Measurements from ENCODE around the gene KRT15.
A peak's percentile ranks its signal among the peaks of the same experiment; 100 is the strongest.

Gene KRT15

DNA sequence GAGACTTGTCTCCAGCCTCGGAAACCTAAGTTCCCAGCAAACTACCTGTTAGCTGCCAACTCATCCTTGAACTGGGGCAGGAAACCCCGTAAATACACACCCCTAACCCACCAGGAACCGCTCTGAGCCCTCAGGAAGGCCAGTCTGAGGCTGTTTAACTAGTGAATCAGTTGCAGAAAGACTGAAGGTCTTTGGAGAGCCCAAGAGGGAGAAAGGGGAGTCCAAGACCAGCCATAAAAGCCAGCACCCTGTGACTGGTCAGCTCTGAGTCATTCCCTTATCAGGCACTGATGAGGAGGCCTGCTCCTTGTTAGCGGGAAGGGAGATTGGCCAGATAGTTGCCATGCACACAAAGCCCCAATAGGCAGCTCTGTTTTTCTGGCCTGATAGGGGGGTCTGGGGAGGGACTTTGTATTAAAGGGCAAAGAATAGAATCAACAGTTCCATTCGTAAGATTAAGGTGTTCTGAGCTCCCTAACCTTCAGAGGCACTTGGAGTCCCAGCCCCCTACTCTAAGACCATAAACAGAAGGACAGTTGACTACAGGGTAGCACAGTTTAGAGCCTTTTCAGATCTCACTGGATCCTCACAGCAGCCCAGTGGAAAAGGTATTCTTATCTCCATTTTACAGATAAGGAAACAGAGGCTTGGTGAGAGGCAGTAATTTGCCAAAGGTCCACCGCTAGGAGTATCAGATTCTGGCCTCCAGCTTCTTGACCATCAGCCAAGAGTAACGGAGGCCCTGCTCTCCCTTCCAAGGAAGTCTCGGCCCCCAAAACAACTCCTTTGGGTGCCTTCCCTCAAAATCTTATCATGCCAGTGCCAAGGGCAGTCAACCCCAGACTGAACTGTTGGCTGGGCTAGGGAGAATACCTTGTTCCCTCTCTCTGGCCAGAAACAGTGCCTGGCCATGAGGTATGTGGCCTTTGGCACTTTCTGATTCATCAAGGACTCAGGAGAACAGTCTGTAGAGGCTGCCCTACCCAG lies 11.7 kb upstream of the KRT15 start:
- ChIA-PET POLR2A (ENCODE audit: low non-redundant PET) (no interaction called here), CTCF (interaction anchor here (0.6 to 1.3 kb wide), 3 partner anchors 18 to 281 kb away, joined by 3 to 8 read pairs (median 4); no protein-coding TSS in a partner anchor)
- peak; percentile 51 for DNase-seq (ENCODE audit: low spot score)
- TF ChIP-seq, protein P1, sequence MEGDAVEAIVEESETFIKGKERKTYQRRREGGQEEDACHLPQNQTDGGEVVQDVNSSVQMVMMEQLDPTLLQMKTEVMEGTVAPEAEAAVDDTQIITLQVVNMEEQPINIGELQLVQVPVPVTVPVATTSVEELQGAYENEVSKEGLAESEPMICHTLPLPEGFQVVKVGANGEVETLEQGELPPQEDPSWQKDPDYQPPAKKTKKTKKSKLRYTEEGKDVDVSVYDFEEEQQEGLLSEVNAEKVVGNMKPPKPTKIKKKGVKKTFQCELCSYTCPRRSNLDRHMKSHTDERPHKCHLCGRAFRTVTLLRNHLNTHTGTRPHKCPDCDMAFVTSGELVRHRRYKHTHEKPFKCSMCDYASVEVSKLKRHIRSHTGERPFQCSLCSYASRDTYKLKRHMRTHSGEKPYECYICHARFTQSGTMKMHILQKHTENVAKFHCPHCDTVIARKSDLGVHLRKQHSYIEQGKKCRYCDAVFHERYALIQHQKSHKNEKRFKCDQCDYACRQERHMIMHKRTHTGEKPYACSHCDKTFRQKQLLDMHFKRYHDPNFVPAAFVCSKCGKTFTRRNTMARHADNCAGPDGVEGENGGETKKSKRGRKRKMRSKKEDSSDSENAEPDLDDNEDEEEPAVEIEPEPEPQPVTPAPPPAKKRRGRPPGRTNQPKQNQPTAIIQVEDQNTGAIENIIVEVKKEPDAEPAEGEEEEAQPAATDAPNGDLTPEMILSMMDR (conservative IDR thresholded peaks at IDR 0.05; ENCODE audit: low read depth): no peak
- peak overlapping the region; percentile 32; the same call in 1 of the 2 replicates for H3K27ac ChIP-seq

GRCh38 chr17:41529491-41529915 lies 10.8 kb upstream of the KRT15 start:
- DNase-seq (ENCODE audit: low spot score): no peak
- ChIA-PET POLR2A (ENCODE audit: low non-redundant PET) (interaction anchor here (0.9 kb wide), 1 partner anchor 9 kb away, joined by 3 read pairs; no protein-coding TSS in a partner anchor), CTCF (interaction anchor here (0.6 to 1.3 kb wide), 2 partner anchors 19 to 687 kb away, joined by 3 to 8 read pairs; no protein-coding TSS in a partner anchor)
- H3K27ac ChIP-seq: peak overlapping the region; percentile 32
- TF ChIP-seq, protein P1 (conservative IDR thresholded peaks at IDR 0.05; ENCODE audit: low read depth): no peak

DNA sequence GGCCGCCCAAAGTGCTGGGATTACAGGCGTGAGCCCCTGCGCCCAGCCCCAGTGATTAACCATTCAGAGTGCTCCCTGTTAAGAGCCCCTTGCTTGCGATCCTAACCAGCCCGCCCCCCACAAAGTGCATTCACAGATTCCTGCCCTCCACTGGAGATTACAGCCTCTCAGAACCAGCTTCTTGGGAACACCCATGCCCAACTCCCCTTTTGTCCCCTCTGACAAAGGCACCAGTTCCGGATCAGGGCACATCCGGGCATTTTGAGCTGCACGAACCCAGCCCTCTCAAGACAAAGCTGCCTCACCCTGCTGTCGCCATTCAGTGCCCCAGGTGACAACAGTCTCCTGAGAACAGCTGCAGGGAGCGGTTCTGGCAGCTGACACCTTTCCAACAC lies 10.3 kb upstream of the KRT15 start:
- TF ChIP-seq, protein P1 (conservative IDR thresholded peaks at IDR 0.05; ENCODE audit: low read depth): no peak
- CTCF ChIA-PET: interaction anchor here (0.6 to 1.3 kb wide), 3 partner anchors 11 to 686 kb away, joined by 3 to 8 read pairs (median 3); partner anchors contain the start of gene KRT15
- POLR2A ChIA-PET (ENCODE audit: low non-redundant PET): interaction anchor here (0.9 kb wide), 1 partner anchor 9 kb away, joined by 3 read pairs; no protein-coding TSS in a partner anchor
- peak overlapping the region; percentile 32 for H3K27ac ChIP-seq
- no peak for DNase-seq (ENCODE audit: low spot score)

GRCh38 chr17:41527063-41528023 lies 8.7 kb upstream of the KRT15 start:
- TF ChIP-seq, protein P1 (conservative IDR thresholded peaks at IDR 0.05; ENCODE audit: low read depth): no peak
- CTCF ChIA-PET: interaction anchor here (1.1 to 1.2 kb wide), 2 partner anchors 9 to 21 kb away, joined by 3 to 6 read pairs; partner anchors contain the start of gene KRT15
- no peak overlapping the region for H3K27ac ChIP-seq
- DNase-seq (ENCODE audit: low spot score): no peak
- POLR2A ChIA-PET (ENCODE audit: low non-redundant PET): interaction anchor here (0.5 kb wide), 1 partner anchor 137 kb away, joined by 4 read pairs; no protein-coding TSS in a partner anchor

DNA sequence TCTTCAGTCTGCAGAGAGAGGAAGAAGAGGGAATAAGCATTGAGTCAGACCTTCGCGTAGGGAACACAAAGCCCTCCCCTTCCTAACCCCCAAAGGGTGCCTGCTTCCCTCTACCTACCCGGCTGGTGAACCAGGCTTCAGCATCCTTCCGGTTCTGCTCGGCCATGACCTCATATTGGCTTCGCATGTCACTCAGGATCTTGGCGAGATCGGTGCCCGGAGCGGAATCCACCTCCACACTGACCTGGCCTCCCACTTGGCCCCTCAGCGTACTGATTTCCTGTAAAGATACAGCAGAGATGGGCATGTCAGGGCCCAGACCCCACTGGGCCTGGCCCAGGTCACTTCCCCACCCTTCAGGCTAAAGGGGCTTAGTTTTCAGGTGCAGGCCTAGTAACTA lies 5.6 kb upstream of the KRT15 start:
- CTCF ChIA-PET: interaction anchor here (0.6 kb wide), 1 partner anchor 980 kb away, joined by 3 read pairs; no protein-coding TSS in a partner anchor
- no peak for DNase-seq (ENCODE audit: low spot score)
- TF ChIP-seq, protein P1 (conservative IDR thresholded peaks at IDR 0.05; ENCODE audit: low read depth): no peak
- H3K27ac ChIP-seq: peak overlapping the region; percentile 45
- POLR2A ChIA-PET (ENCODE audit: low non-redundant PET): no interaction called here

Measured in RWPE1 (cell line).